ENCODE results near the gene FCF1.

The FCF1 gene

GRCh38 chr14:74705613-74706500 is 7.1 kb upstream of the FCF1 start:
- no peak for DNase-seq (ENCODE audit: low spot score)
- ChIA-PET CTCF (interaction anchor here (0.6 kb wide), 1 partner anchor 226 kb away, joined by 4 read pairs; no protein-coding TSS in a partner anchor), POLR2A (ENCODE audit: low non-redundant PET) (no interaction called here)
- no peak for TF ChIP-seq CTCF (conservative IDR thresholded peaks at IDR 0.05; ENCODE audit: low read depth)
- no peak overlapping the region for H3K27ac ChIP-seq

GRCh38 chr14:74710480-74710879 is 2.5 kb upstream of the FCF1 start:
- TF ChIP-seq CTCF (conservative IDR thresholded peaks at IDR 0.05; ENCODE audit: low read depth), result no peak
- CTCF ChIA-PET, result no interaction called here
- POLR2A ChIA-PET (ENCODE audit: low non-redundant PET), result no interaction called here
- no peak for DNase-seq (ENCODE audit: low spot score)
- H3K27ac ChIP-seq, result no peak overlapping the region

GRCh38 chr14:74711651-74712050 is 1.3 kb upstream of the FCF1 start:
- no peak overlapping the region for H3K27ac ChIP-seq
- TF ChIP-seq CTCF (conservative IDR thresholded peaks at IDR 0.05; ENCODE audit: low read depth), result no peak
- ChIA-PET CTCF (interaction anchor here (1.1 kb wide), 1 partner anchor 99 kb away, joined by 3 read pairs; no protein-coding TSS in a partner anchor), POLR2A (ENCODE audit: low non-redundant PET) (no interaction called here)
- DNase-seq (ENCODE audit: low spot score), result no peak

- TF ChIP-seq CTCF (conservative IDR thresholded peaks at IDR 0.05; ENCODE audit: low read depth), result no peak
- no peak for DNase-seq (ENCODE audit: low spot score)
- POLR2A ChIA-PET (ENCODE audit: low non-redundant PET), result no interaction called here
- H3K27ac ChIP-seq, result no peak overlapping the region
- CTCF ChIA-PET, result interaction anchor here (0.6 to 0.7 kb wide), 2 partner anchors 61 to 64 kb away, joined by 3 read pairs; no protein-coding TSS in a partner anchor
Observed at GRCh38 chr14:74713395-74713735, 421 bp downstream of the FCF1 start.

GRCh38 chr14:74720526-74720925 is 7.6 kb downstream of the FCF1 start:
- H3K27ac ChIP-seq, result no peak overlapping the region
- TF ChIP-seq CTCF (conservative IDR thresholded peaks at IDR 0.05; ENCODE audit: low read depth), result no peak
- ChIA-PET POLR2A (ENCODE audit: low non-redundant PET) (no interaction called here), CTCF (interaction anchor here (0.7 kb wide), 2 partner anchors 88 to 111 kb away, joined by 3 to 5 read pairs; no protein-coding TSS in a partner anchor)
- no peak for DNase-seq (ENCODE audit: low spot score)

GRCh38 chr14:74723134-74723533 is 10.2 kb downstream of the FCF1 start:
- TF ChIP-seq CTCF (conservative IDR thresholded peaks at IDR 0.05; ENCODE audit: low read depth), result no peak
- DNase-seq (ENCODE audit: low spot score), result no peak
- ChIA-PET CTCF (interaction anchor here (0.6 kb wide), 1 partner anchor 27 kb away, joined by 3 read pairs; no protein-coding TSS in a partner anchor), POLR2A (ENCODE audit: low non-redundant PET) (no interaction called here)
- H3K27ac ChIP-seq, result no peak overlapping the region
